HL-60 (cell line): ENCODE results near the gene CHST11.

Experiments used
- TF ChIP-seq, protein P1 (sequence below): IDR thresholded peaks from one replicate; pipeline ENCODE4 v1.5.1; 2011; ENCODE audit warnings: low read length, control low read depth, inconsistent platforms; ENCODE audit not compliant: insufficient read depth
- TF ChIP-seq, protein P2 (sequence below): IDR thresholded peaks from 2 replicates; pipeline ENCODE4 v1.6.1; 2012; ENCODE audit warnings: low read depth; ENCODE audit not compliant: insufficient replicate concordance

DNA sequence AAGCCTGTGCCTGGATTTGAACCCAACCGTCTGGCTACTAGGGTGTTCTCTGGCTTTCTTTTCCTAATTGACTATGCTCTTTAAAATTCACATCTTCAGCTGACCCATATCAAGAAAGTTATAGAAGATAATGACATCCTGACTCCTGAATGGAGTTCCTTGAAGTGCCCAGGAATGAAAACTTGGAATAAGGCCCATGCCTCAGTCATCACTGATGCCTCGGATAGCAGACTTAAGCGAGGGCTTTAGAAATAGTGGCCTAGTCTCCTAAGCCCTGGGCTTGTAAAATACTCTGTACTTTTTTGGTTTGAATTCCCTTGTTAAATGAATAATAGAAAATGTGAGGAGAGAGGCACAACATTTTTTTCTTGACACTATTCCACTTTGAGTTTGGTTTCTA is 39.0 kb downstream of the CHST11 start:
- TF ChIP-seq, protein P1, sequence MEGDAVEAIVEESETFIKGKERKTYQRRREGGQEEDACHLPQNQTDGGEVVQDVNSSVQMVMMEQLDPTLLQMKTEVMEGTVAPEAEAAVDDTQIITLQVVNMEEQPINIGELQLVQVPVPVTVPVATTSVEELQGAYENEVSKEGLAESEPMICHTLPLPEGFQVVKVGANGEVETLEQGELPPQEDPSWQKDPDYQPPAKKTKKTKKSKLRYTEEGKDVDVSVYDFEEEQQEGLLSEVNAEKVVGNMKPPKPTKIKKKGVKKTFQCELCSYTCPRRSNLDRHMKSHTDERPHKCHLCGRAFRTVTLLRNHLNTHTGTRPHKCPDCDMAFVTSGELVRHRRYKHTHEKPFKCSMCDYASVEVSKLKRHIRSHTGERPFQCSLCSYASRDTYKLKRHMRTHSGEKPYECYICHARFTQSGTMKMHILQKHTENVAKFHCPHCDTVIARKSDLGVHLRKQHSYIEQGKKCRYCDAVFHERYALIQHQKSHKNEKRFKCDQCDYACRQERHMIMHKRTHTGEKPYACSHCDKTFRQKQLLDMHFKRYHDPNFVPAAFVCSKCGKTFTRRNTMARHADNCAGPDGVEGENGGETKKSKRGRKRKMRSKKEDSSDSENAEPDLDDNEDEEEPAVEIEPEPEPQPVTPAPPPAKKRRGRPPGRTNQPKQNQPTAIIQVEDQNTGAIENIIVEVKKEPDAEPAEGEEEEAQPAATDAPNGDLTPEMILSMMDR: no peak
- TF ChIP-seq, protein P2, sequence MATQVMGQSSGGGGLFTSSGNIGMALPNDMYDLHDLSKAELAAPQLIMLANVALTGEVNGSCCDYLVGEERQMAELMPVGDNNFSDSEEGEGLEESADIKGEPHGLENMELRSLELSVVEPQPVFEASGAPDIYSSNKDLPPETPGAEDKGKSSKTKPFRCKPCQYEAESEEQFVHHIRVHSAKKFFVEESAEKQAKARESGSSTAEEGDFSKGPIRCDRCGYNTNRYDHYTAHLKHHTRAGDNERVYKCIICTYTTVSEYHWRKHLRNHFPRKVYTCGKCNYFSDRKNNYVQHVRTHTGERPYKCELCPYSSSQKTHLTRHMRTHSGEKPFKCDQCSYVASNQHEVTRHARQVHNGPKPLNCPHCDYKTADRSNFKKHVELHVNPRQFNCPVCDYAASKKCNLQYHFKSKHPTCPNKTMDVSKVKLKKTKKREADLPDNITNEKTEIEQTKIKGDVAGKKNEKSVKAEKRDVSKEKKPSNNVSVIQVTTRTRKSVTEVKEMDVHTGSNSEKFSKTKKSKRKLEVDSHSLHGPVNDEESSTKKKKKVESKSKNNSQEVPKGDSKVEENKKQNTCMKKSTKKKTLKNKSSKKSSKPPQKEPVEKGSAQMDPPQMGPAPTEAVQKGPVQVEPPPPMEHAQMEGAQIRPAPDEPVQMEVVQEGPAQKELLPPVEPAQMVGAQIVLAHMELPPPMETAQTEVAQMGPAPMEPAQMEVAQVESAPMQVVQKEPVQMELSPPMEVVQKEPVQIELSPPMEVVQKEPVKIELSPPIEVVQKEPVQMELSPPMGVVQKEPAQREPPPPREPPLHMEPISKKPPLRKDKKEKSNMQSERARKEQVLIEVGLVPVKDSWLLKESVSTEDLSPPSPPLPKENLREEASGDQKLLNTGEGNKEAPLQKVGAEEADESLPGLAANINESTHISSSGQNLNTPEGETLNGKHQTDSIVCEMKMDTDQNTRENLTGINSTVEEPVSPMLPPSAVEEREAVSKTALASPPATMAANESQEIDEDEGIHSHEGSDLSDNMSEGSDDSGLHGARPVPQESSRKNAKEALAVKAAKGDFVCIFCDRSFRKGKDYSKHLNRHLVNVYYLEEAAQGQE: no peak
